ENCODE results near the gene CTNNA2.

DNA sequence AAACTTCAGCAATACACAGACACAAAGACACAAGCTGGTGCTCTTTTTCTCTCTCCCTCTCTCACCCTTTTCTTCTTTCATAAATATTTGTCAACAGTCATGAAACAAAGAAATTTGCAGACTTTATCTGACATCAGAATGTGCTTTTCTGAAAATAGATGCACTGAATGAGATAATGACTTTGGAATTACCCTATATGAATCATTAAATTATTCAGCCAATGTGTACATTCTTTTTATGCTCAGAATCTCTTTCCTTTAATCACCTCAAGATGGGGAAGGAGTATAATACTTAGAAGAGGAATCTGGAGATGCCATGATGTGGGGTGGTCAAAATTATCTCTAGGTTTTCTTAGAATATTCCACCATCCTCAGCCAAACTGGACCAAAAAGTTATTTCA is 501.8 kb downstream of the CTNNA2 start:
- TF ChIP-seq, protein P1, sequence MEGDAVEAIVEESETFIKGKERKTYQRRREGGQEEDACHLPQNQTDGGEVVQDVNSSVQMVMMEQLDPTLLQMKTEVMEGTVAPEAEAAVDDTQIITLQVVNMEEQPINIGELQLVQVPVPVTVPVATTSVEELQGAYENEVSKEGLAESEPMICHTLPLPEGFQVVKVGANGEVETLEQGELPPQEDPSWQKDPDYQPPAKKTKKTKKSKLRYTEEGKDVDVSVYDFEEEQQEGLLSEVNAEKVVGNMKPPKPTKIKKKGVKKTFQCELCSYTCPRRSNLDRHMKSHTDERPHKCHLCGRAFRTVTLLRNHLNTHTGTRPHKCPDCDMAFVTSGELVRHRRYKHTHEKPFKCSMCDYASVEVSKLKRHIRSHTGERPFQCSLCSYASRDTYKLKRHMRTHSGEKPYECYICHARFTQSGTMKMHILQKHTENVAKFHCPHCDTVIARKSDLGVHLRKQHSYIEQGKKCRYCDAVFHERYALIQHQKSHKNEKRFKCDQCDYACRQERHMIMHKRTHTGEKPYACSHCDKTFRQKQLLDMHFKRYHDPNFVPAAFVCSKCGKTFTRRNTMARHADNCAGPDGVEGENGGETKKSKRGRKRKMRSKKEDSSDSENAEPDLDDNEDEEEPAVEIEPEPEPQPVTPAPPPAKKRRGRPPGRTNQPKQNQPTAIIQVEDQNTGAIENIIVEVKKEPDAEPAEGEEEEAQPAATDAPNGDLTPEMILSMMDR (IDR thresholded peaks at IDR 0.05), result no peak
- TF ChIP-seq POLR2A (IDR thresholded peaks at IDR 0.05), result no peak

Measured in uterus (tissue), 2 donors.